HG03139 (cell line): ENCODE data around the gene PLA2G3.
"Not testable (repeated sequence)": the region's sequence is repeated elsewhere in the genome, so short reads cannot be mapped to it uniquely, and the experiment has no call there.

Experiments
- ATAC-seq: cut with Tn5 transposase; IDR thresholded peaks from one replicate; pipeline ENCODE4 v1.9.1; 2021; ENCODE audit not compliant: unreplicated experiment

The PLA2G3 gene

DNA sequence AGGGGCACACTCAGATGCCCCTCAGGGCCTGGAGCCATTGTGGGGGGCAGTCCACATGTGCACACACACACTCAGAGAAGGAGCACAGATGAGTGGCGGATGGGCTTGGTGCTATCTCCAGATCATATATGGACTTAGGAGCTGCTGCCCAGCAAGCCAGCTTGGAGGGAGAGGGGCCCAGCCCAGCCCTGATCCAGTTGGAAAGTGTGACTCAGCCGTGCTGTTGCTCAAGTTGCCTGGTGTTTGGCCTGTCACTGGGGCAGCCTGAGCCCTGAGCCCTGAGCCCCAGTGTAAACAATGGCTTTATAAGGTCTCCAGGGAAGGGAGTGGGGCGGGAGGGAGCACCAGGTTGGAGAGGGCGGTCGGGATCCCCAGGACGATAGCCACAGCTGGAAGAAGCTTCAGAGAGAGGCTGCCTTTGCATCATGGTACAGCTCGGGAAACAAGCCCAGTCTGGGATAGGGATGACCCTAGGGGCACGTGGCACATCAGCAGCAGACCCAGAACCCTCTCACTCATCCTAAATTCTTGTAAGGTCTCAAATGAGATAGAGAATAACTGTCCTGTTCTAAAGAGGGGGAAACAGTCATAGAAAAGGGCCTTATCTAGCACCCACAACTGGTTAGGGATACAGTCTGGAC lies 37.7 kb downstream of the PLA2G3 start:
- no peak for ATAC-seq

DNA sequence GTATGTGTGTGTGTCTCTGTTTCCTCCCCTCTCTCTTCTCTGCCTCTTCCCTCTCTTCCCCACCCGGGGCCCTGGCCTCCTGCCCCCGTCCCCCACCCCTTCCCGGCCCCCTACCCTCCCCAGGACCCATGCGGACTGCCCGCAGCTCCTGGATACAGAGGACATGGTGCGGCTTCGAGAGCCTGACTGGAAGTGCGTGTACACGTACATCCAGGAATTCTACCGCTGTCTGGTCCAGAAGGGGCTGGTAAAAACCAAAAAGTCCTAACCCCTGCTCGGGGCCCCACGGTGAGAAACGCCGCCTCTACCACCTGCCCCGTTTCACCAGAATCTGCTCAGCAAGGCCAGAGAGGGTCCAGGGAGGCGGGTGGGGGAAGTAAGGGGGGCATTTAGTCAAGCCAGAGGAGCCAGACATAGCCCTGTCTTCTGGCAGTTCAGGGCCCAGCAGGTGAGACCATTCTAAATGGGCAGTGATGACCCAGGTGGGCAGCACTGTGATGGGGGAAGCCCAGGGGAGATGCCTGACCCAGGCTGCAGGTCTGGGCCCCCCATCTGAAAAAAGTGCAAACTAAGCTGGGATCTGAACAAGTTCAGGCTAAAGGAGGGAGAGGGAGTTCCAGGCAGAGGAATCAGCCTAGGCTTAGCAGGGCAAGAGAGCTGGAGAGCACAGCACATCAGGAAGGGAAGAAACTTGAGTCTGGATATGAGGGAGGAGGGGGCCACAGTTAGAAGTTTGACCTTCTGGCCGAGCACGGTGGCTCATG lies 39.4 kb downstream of the PLA2G3 start:
- no peak for ATAC-seq

DNA sequence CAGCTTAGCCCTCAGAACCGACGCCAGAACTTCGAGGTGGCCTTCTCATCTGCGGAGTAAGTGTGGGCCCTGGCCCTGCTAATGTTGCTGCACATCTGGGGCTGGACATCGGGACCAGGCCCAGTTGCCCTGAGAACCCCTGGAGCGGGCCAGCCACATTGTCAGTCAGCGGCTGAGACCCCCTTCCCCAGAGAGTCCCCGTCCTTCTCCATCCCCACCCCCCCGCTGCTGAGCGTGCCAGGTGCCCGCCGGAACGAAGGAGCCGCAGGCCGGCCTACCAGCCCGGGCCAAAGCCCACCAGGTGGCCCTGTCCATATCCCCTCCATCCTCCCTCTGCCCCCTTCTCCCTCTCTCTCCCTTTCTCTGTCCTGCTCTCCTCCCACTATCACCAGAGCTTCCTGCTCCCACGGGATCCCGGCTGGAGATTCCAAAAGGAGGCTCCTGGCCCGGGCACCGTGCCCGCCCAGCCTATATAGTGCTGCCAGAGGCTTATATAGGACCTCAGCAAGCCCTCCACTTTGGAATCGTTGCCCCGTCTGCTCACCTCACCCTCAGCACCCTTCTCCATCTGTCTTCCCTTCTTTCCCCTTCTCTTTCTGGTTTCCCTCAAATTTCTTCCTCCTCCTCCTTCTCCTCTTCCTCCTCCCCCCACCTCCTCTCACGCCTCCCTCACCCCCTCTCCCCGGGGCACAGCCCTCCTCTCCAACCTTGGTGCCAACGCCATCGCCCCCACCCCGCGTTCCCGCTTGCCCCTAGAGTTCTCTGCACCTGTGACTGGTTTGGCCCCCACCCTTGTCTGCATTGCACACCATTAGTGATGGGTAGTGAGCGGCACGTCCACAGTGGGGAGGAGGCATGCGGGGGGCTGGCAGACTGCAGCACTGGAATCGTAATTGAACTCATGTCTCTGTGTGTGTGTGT lies 40.2 kb downstream of the PLA2G3 start:
- no peak for ATAC-seq

DNA sequence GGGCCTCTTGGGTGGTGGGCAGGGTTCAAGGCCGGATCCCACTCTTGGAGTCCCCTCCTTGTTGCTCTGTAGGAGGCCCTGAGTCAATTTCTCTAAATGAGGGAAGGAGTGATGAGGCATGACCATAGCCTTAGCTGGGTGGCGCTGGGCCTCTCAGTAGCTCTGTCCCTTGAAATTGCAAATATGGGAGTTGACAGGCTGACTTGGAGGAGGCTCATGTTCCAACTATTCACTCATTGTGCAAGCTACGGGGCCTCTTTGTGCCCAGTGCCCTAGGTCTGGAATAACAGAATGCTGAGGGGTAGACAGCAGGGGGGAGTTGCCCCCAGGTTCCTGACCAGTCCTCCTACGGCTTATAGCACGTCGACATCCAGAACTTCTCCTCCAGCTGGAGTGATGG lies 40.9 kb downstream of the PLA2G3 start:
- no peak for ATAC-seq

DNA sequence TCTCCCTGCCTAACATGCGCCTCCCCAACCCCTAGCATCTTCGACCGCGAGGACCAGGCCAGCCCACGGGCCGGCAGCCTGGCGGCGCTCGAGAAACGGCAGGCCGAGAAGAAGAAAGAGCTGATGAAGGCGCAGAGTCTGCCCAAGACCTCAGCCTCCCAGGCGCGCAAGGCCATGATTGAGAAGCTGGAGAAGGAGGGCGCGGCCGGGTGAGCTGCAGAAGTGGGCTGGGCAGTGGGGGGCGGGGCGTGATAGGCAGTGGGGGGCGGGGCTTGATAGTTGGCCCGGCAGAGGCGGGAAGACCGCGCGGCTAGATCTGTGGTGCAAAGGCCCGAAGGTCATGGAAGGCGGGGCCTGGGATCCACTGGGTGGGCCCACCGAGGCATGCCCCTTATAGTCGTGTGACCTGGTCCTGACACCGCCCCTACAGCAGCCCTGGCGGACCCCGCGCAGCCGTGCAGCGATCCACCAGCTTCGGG lies 41.6 kb downstream of the PLA2G3 start:
- no peak for ATAC-seq

DNA sequence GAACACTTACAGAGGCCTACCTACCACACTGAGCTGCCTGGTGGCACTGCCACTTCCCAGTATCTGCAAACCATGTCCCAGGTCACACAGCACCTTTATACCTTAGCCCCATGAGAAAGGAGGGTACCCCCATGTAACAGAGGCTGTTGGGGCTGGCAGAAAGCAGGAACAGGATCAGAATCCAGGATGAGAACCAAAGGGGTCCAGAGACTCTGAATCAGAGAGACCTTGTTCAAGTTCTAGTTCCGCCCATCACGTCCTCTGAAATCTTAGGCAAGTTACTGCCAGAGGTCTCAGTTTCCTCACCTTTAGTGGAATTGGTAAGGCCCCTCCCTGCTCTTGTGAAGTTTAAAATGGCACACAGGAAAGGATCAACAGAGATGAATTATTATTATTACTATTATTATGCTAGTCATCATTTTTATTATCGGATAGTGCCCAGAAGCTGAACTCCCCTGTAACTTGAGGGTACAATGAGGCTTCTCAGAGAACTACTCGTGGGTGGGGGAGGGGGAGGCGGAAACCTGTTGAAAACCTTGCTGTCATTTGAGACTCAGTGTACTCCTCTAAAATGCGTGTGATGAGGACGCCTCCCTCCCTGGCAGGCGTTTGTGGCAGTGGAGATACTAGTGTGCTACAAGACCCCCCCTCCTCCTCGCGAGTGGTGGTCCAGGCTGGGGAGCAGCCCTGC lies 42.2 kb downstream of the PLA2G3 start:
- ATAC-seq, result no peak

- ATAC-seq, result not testable (repeated sequence)
Measured at GRCh38 chr22:31097539-31097938, 42.8 kb downstream of the PLA2G3 start.

DNA sequence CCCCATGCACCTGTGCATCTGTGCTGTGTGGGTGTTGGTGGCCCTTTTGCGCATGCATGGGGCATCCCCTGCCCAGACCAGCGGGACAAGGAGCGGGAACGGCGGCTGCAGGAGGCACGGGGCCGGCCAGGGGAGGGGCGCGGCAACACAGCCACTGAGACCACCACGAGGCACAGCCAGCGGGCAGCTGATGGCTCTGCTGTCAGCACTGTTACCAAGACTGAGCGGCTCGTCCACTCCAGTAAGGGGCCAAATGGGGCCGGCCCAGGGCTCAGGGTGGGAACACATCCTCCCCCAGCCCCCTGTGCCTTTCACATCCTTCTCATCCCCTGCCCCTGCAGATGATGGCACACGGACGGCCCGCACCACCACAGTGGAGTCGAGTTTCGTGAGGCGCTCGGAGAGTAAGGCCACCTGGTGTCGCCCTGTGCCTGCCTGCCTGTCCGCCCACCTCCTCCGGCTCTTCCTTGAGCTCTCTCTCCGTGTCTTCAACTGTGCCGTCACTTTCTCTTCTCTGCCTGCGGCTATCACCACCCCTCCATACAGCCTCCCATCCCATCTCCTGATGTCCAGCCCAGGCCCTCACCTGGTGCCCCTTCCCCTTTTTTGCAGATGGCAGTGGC lies 43.5 kb downstream of the PLA2G3 start:
- no peak for ATAC-seq

DNA sequence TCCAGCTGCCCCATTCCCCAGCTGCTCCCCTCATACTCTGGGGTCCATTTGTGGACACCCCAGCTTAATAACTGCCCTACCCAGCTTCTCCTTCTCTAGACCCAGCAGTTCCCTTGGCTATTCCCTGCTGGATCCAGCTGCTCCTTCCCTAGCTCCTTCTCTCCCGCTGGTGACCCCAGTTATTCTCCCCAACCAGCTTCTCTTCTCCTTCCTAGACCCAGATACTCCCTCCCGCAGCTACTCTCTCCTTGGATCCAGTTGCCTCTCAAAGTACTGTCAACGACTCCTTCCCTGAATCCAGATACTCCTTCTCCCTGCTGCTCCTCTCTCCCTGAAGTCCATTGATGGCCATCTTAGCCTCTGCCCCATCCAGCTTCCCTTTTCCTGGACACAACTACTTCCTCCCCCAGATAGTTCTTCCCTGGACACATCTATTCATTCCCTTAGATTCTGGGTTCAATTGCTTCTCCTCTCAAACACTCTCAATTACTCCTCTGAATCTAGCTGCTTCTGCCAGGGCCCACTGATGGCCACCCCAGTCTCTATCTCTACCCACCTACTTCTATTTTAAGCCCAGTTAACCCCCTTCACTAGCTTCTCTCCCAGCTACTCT lies 44.6 kb downstream of the PLA2G3 start:
- no peak for ATAC-seq

GRCh38 chr22:31094741-31095140 lies 45.6 kb downstream of the PLA2G3 start:
- ATAC-seq, result no peak

DNA sequence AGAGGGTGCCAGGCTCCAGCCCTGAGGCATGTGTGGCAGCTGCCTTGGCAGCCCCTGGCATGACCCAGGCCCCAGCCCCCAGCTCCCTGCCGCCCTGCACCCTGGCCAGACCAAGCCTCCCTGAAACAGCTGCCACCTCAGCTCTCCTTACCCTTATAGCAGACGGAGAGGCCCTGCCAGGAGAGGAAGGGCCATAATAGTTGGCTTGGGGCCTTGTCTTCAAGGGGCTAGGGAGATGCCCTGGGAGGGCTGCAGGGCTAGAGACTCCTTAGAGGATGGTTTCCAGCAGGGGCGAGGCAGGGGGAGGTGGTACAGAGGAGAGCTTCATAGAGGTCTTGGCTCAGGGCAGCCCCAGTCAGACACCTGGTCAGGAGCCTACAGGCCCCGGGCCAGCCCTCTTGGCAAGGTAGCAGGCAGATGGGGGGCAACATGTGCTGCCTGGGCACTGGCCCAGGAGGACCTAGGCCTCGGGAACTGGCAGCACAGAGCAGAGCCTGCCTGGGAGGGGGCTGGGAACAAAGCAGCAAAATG lies 46.2 kb downstream of the PLA2G3 start:
- ATAC-seq, result no peak

GRCh38 chr22:31093086-31093850 lies 47.0 kb downstream of the PLA2G3 start:
- no peak for ATAC-seq

GRCh38 chr22:31092161-31092560 lies 48.1 kb downstream of the PLA2G3 start:
- no peak for ATAC-seq

DNA sequence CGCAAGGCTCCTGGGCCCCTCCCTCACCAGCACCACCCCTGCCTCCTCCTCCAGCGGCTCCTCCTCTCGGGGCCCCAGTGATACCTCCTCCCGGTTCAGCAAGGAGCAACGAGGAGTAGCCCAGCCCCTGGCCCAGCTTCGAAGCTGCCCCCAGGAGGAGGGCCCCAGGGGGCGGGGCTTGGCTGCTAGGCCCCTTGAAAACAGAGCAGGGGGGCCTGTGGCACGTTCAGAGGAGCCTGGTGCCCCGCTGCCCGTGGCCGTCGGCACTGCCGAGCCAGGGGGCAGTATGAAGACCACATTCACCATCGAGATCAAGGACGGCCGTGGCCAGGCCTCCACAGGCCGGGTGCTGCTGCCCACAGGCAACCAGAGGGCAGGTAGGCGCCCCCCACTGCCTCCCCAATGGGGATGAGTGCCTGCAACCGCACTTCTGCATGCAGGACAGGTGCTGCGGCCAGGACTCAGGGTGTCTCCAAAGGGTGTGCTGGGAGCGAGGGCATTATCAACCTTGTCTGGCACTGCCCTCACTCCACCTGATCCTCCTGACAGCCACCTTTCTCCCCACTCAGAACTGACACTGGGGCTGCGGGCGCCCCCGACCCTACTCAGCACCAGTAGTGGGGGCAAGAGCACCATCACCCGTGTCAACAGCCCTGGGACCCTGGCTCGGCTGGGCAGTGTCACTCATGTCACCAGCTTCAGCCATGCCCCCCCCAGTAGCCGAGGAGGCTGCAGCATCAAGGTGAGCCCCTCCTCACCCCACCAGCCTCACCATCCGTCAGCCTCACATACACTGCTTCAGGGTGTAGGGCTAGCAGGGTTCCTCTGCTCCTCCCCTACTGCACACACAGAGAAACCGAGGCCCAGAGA lies 49.0 kb downstream of the PLA2G3 start:
- no peak for ATAC-seq

GRCh38 chr22:31090217-31091085 lies 49.9 kb downstream of the PLA2G3 start:
- ATAC-seq, result no peak

DNA sequence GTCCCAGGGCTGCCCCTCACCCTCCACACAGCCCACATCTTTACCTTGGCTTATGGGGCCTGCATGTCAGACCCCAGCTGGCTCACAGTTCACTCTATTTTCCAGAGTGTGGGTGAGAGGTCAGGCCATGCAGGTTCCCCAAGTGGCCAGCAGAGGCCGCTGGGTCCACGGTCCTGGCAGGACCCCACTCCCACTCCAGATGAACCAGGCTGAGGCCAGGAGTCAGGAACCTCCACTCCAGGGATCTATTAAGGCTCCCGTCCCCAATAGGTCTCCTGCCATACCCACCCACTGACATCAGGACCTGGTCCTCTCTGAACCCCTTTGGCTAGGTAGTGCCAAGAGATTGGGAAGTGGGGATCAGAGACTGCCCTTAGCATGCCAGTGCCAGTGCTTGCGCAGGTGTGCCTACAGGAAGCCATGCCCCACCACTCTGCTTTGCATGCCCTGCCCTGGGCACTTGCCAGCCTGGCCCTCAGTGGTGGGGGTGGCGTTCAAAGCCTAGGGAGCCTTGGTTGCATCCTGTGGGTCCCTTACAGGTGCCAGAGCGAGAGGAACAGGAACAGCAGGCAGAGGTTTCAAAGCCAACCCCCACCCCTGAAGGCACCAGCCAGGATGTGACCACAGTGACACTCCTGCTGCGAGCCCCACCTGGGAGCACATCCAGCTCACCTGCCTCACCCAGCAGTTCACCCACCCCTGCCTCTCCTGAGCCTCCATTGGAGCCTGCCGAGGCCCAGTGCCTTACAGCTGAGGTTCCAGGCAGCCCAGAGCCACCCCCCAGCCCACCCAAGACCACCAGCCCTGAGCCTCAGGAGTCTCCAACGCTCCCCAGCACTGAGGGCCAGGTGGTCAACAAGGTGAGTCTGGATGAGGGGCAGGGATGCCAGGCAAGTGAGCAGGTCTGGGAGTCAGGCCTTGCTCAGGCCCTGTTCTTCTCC lies 50.9 kb downstream of the PLA2G3 start:
- no peak for ATAC-seq
